ENCODE data around the gene AKAP12. TPM values are rescaled to one million over a fixed set of nuclear protein-coding genes. Genes with fewer than 3 reads are reported as not detected.

The AKAP12 gene
- total and polyA plus RNA-seq, 2 donors from 2014 or later = 10.2 to 84.6 TPM

GRCh38 chr6:151233731-151234130 is 6.0 kb upstream of the AKAP12 start:
- intact Hi-C loops (cut with DNase I) = no loop called here
- Histone ChIP-seq H3K9me3 (ENCODE audit: control insufficient read depth in 2 of 3, insufficient read depth in 1 of 3, low read length in 3 of 3) (no peaks in the 10 kb centered on the region), H3K27me3 (ENCODE audit: control insufficient read depth, insufficient read depth, low read length) (no peaks in the 10 kb centered on the region), H3K36me3 (ENCODE audit: control insufficient read depth in 2 of 3, insufficient read depth in 3 of 3, low read length in 3 of 3) (no peaks in the 10 kb centered on the region), H3K4me1 (ENCODE audit: control insufficient read depth in 2 of 3, insufficient read depth in 2 of 3, low read depth in 1 of 3, low read length in 3 of 3) (no peaks in the 10 kb centered on the region), H3K4me3 (ENCODE audit: low read length in 3 of 3) (no peak overlapping the region), H3K27ac (ENCODE audit: low read depth in 2 of 2, low read length in 2 of 2) (no peak overlapping the region), H3K9ac (ENCODE audit: low read length in 3 of 3) (no peak overlapping the region)
- no peak for DNase-seq
- no peak for FAIRE-seq
- TF ChIP-seq CTCF (IDR thresholded peaks at IDR 0.05; ENCODE audit: borderline replicate concordance, extremely low read depth, insufficient read depth) = no peak

GRCh38 chr6:151236668-151237401 is 2.9 kb upstream of the AKAP12 start:
- intact Hi-C loops (cut with DNase I) = no loop called here
- TF ChIP-seq CTCF (IDR thresholded peaks at IDR 0.05; ENCODE audit: borderline replicate concordance, extremely low read depth, insufficient read depth) = no peak
- peaks cover 0 to 3% (median 0%) of the 10 kb centered on the region in 3 donors for H3K4me1 ChIP-seq (ENCODE audit: control insufficient read depth in 2 of 3, insufficient read depth in 2 of 3, low read depth in 1 of 3, low read length in 3 of 3)
- FAIRE-seq = no peak
- H3K9ac ChIP-seq (ENCODE audit: low read length in 3 of 3) = no peak overlapping the region
- no peak overlapping the region for H3K4me3 ChIP-seq (ENCODE audit: low read length in 3 of 3)
- H3K27me3 ChIP-seq (ENCODE audit: control insufficient read depth, insufficient read depth, low read length) = no peaks in the 10 kb centered on the region
- no peaks in the 10 kb centered on the region for H3K9me3 ChIP-seq (ENCODE audit: control insufficient read depth in 2 of 3, insufficient read depth in 1 of 3, low read length in 3 of 3)
- no peaks in the 10 kb centered on the region for H3K36me3 ChIP-seq (ENCODE audit: control insufficient read depth in 2 of 3, insufficient read depth in 3 of 3, low read length in 3 of 3)
- no peak overlapping the region for H3K27ac ChIP-seq (ENCODE audit: low read depth in 2 of 2, low read length in 2 of 2)
- no peak for DNase-seq

GRCh38 chr6:151240036-151240685 is 394 bp downstream of the AKAP12 start:
- Histone ChIP-seq H3K4me3 (ENCODE audit: low read length in 3 of 3) (peak overlapping the region in 2 of 3 donors; percentile 37 to 51), H3K4me1 (ENCODE audit: control insufficient read depth in 2 of 3, insufficient read depth in 2 of 3, low read depth in 1 of 3, low read length in 3 of 3) (peaks cover 0 to 3% (median 0%) of the 10 kb centered on the region in 3 donors), H3K27ac (ENCODE audit: low read depth in 2 of 2, low read length in 2 of 2) (peak overlapping the region; percentile 72 to 84), H3K36me3 (ENCODE audit: control insufficient read depth in 2 of 3, insufficient read depth in 3 of 3, low read length in 3 of 3) (no peaks in the 10 kb centered on the region), H3K9me3 (ENCODE audit: control insufficient read depth in 2 of 3, insufficient read depth in 1 of 3, low read length in 3 of 3) (no peaks in the 10 kb centered on the region), H3K9ac (ENCODE audit: low read length in 3 of 3) (peak overlapping the region in 1 of 3 donors; percentile 59), H3K27me3 (ENCODE audit: control insufficient read depth, insufficient read depth, low read length) (no peaks in the 10 kb centered on the region)
- FAIRE-seq = no peak
- no peak for TF ChIP-seq CTCF (IDR thresholded peaks at IDR 0.05; ENCODE audit: borderline replicate concordance, extremely low read depth, insufficient read depth)
- peak; percentile 91 to 97 (median 94) for DNase-seq
- intact Hi-C loops (cut with DNase I) = no loop called here

Data from kidney (tissue), 14 donors.